ENCODE data around the gene SPAG4.

Gene SPAG4

GRCh38 chr20:35598899-35599775 lies 16.5 kb upstream of the SPAG4 start:
- no peak for DNase-seq (ENCODE audit: low read depth in 3 of 3)

GRCh38 chr20:35599776-35600120 lies 15.9 kb upstream of the SPAG4 start:
- DNase-seq (ENCODE audit: low read depth in 3 of 3): no peak

- DNase-seq (ENCODE audit: low read depth in 3 of 3): no peak
These were observed 15.2 kb upstream of the SPAG4 start for GRCh38 chr20:35600176-35600992.

GRCh38 chr20:35600993-35601973 lies 14.3 kb upstream of the SPAG4 start:
- DNase-seq (ENCODE audit: low read depth in 3 of 3): peak; percentile 56 to 68 (median 64)

GRCh38 chr20:35601990-35602389 lies 13.6 kb upstream of the SPAG4 start:
- no peak for DNase-seq (ENCODE audit: low read depth in 3 of 3)

GRCh38 chr20:35602851-35603495 lies 12.7 kb upstream of the SPAG4 start:
- DNase-seq (ENCODE audit: low read depth in 3 of 3): no peak

GRCh38 chr20:35603695-35604448 lies 11.8 kb upstream of the SPAG4 start:
- DNase-seq (ENCODE audit: low read depth in 3 of 3): no peak

GRCh38 chr20:35604449-35604747 lies 11.2 kb upstream of the SPAG4 start:
- no peak for DNase-seq (ENCODE audit: low read depth in 3 of 3)

GRCh38 chr20:35606127-35606526 lies 9.5 kb upstream of the SPAG4 start:
- DNase-seq (ENCODE audit: low read depth in 3 of 3): no peak

- no peak for DNase-seq (ENCODE audit: low read depth in 3 of 3)
These were observed 8.5 kb upstream of the SPAG4 start for GRCh38 chr20:35607003-35607735.

- no peak for DNase-seq (ENCODE audit: low read depth in 3 of 3)
These were observed 4.7 kb upstream of the SPAG4 start for GRCh38 chr20:35610833-35611427.

- no peak for DNase-seq (ENCODE audit: low read depth in 3 of 3)
These were observed 4.1 kb upstream of the SPAG4 start for GRCh38 chr20:35611482-35611881.

GRCh38 chr20:35616465-35617396 lies 1.1 kb downstream of the SPAG4 start:
- peak in 2 of 3 experiments; percentile 19 to 26 for DNase-seq (ENCODE audit: low read depth in 3 of 3)

GRCh38 chr20:35617397-35618262 lies 2.0 kb downstream of the SPAG4 start:
- DNase-seq (ENCODE audit: low read depth in 3 of 3): peak in 1 of 3 experiments; percentile 10

- DNase-seq (ENCODE audit: low read depth in 3 of 3): peak in 1 of 3 experiments; percentile 9
These were observed 2.9 kb downstream of the SPAG4 start for GRCh38 chr20:35618263-35619131.
